ENCODE measurements around the gene SMAGP. TPM values are rescaled to one million over a fixed set of nuclear protein-coding genes. Genes with fewer than 3 reads are reported as not detected.

Gene SMAGP
- total and polyA plus RNA-seq, 2 experiments from 2014 or later: 18.8 to 35.0 TPM

DNA sequence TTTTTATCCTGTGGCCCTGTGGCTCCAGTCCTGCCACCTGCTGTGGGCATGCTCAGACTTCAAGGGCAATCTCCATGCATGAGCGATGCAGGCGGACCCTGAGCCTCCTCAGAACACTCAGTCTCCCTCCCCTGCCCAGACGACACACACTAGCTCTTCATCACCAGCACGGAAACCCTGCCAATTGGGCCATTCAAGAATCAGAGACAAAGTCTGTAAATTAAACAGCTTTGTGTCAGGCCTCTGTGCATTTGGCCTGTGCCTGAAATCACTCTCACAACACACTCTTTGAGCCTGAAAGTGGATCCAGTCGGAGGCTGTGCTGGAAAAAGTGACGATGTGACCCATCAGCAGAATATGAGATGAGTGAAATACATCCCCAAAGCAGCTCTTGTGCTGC is 64.9 kb downstream of the SMAGP start:
- Histone ChIP-seq H3K4me1 (ENCODE audit: insufficient read depth) (no peaks in the 10 kb centered on the region), H3K9me3 (ENCODE audit: low read depth) (no peaks in the 10 kb centered on the region), H3K4me3 (no peak overlapping the region), H3F3A (ENCODE audit: insufficient read depth) (no peaks in the 10 kb centered on the region), H3K27ac (no peak overlapping the region), H3K9me2 (ENCODE audit: insufficient read depth) (no peaks in the 10 kb centered on the region), H3K79me2 (ENCODE audit: insufficient read depth) (no peaks in the 10 kb centered on the region), H3K4me2 (ENCODE audit: unreplicated experiment) (no peak overlapping the region), H3K36me3 (ENCODE audit: low read depth) (no peaks in the 10 kb centered on the region), H2AFZ (no peak overlapping the region), H3K27me3 (replicated peaks; ENCODE audit: insufficient read depth) (no peaks in the 10 kb centered on the region), H3K9ac (no peak overlapping the region), H4K20me1 (ENCODE audit: insufficient read depth) (no peaks in the 10 kb centered on the region)
- DNase-seq: no peak
- TF ChIP-seq EZH2phosphoT487 (IDR thresholded peaks at IDR 0.05; ENCODE audit: insufficient read depth, low read depth) (no peak), EZH2 (IDR thresholded peaks at IDR 0.05; ENCODE audit: insufficient read depth, poor library complexity, severe bottlenecking) (no peak)
- 91 to 95% methylated on average over 6 of the region's 6 CpGs for WGBS, 2 experiments (ENCODE audit: low coverage in 1 of 2, low lambda C conversion rate in 2 of 2, missing lambda C conversion rate in 2 of 2)
- in situ Hi-C loops (cut with MboI): no loop called here

DNA sequence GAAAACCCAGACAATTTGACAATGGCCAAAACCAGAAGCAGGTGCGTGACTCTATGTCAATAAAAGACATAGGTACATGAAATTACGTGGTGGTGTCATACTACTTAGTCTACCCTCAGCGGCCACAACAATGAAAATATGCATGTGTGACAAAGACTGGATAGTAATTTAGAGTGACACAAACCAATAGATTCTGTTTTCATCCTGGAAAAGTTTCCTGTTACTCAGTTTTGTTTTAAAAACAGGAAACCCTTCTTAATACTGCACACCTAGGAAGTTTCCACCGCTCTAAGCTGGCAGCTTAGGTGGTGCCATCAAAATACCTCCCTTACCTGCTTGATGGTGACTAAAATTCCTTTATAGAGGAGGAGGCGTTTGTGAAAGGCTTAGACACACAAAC is 67.5 kb downstream of the SMAGP start:
- no peak for DNase-seq
- H3K4me3 ChIP-seq: no peak overlapping the region
- H3K9me3 ChIP-seq (ENCODE audit: low read depth): no peaks in the 10 kb centered on the region
- no peaks in the 10 kb centered on the region for H3F3A ChIP-seq (ENCODE audit: insufficient read depth)
- H3K27me3 ChIP-seq (replicated peaks; ENCODE audit: insufficient read depth): no peaks in the 10 kb centered on the region
- 93 to 97% methylated on average over 5 of the region's 5 CpGs for WGBS, 2 experiments (ENCODE audit: low coverage in 1 of 2, low lambda C conversion rate in 2 of 2, missing lambda C conversion rate in 2 of 2)
- H2AFZ ChIP-seq: no peak overlapping the region
- H3K4me1 ChIP-seq (ENCODE audit: insufficient read depth): no peaks in the 10 kb centered on the region
- no peaks in the 10 kb centered on the region for H4K20me1 ChIP-seq (ENCODE audit: insufficient read depth)
- H3K36me3 ChIP-seq (ENCODE audit: low read depth): no peaks in the 10 kb centered on the region
- H3K9ac ChIP-seq: no peak overlapping the region
- H3K79me2 ChIP-seq (ENCODE audit: insufficient read depth): no peaks in the 10 kb centered on the region
- no peak overlapping the region for H3K4me2 ChIP-seq (ENCODE audit: unreplicated experiment)
- TF ChIP-seq EZH2phosphoT487 (IDR thresholded peaks at IDR 0.05; ENCODE audit: insufficient read depth, low read depth) (no peak), EZH2 (IDR thresholded peaks at IDR 0.05; ENCODE audit: insufficient read depth, poor library complexity, severe bottlenecking) (no peak)
- in situ Hi-C loops (cut with MboI): no loop called here
- H3K27ac ChIP-seq: no peak overlapping the region
- H3K9me2 ChIP-seq (ENCODE audit: insufficient read depth): no peaks in the 10 kb centered on the region

DNA sequence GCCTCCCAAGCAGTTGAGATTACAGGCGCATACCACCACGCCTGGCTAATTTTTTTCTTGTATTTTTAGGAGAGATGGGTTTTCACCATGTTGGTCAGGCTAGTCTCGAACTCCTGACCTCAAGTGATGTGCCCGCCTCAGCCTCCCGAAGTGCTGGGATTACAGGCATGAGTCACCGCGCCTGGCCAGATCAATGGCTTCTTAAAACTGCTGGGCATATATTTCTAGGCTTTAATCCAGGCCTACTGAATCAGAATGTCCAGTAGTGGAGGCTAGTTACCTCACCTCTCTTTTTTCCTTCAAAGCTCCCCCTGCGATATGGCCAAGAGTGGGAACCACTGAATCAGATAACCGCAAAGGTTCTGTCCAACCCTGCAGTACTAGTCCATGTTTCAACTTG is 69.4 kb downstream of the SMAGP start:
- no peaks in the 10 kb centered on the region for H3K9me3 ChIP-seq (ENCODE audit: low read depth)
- peak; percentile 21 for DNase-seq
- 89 to 91% methylated on average over 9 of the region's 9 CpGs for WGBS, 2 experiments (ENCODE audit: low coverage in 1 of 2, low lambda C conversion rate in 2 of 2, missing lambda C conversion rate in 2 of 2)
- H3K4me3 ChIP-seq: no peak overlapping the region
- H3F3A ChIP-seq (ENCODE audit: insufficient read depth): no peaks in the 10 kb centered on the region
- H4K20me1 ChIP-seq (ENCODE audit: insufficient read depth): no peaks in the 10 kb centered on the region
- no peaks in the 10 kb centered on the region for H3K27me3 ChIP-seq (replicated peaks; ENCODE audit: insufficient read depth)
- no peaks in the 10 kb centered on the region for H3K9me2 ChIP-seq (ENCODE audit: insufficient read depth)
- no peaks in the 10 kb centered on the region for H3K36me3 ChIP-seq (ENCODE audit: low read depth)
- no peak overlapping the region for H3K9ac ChIP-seq
- no peak overlapping the region for H3K27ac ChIP-seq
- no peaks in the 10 kb centered on the region for H3K79me2 ChIP-seq (ENCODE audit: insufficient read depth)
- H3K4me2 ChIP-seq (ENCODE audit: unreplicated experiment): no peak overlapping the region
- H3K4me1 ChIP-seq (ENCODE audit: insufficient read depth): no peaks in the 10 kb centered on the region
- H2AFZ ChIP-seq: no peak overlapping the region
- TF ChIP-seq EZH2phosphoT487 (IDR thresholded peaks at IDR 0.05; ENCODE audit: insufficient read depth, low read depth): no peak
- TF ChIP-seq EZH2 (IDR thresholded peaks at IDR 0.05; ENCODE audit: insufficient read depth, poor library complexity, severe bottlenecking): no peak
- in situ Hi-C loops (cut with MboI): no loop called here

DNA sequence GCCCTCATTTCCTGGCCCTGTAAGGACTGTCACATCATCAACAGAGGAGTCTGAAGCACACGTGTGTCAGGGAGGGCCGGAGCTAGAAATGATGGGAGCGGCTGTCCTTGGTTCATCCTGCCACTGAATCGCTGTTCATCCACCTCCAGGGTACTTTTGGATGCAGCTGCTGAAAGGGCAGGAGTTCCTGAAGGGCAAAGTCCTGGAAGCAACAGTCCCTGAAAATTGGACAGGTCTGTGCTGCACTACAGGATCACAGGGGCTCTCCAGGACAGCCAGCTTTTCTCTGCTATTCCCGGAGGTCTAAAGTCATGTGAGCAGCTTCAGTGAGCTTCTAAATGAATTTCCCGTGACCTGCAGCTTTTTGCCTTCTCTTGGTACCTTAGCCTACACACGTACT is 70.1 kb downstream of the SMAGP start:
- in situ Hi-C loops (cut with MboI): no loop called here
- H3K36me3 ChIP-seq (ENCODE audit: low read depth): no peaks in the 10 kb centered on the region
- H3K4me3 ChIP-seq: no peak overlapping the region
- H2AFZ ChIP-seq: no peak overlapping the region
- WGBS, 2 experiments (ENCODE audit: low coverage in 1 of 2, low lambda C conversion rate in 2 of 2, missing lambda C conversion rate in 2 of 2): 85 to 86% methylated on average over 7 of the region's 7 CpGs
- H3F3A ChIP-seq (ENCODE audit: insufficient read depth): no peaks in the 10 kb centered on the region
- H4K20me1 ChIP-seq (ENCODE audit: insufficient read depth): no peaks in the 10 kb centered on the region
- no peaks in the 10 kb centered on the region for H3K9me3 ChIP-seq (ENCODE audit: low read depth)
- H3K4me2 ChIP-seq (ENCODE audit: unreplicated experiment): no peak overlapping the region
- H3K79me2 ChIP-seq (ENCODE audit: insufficient read depth): no peaks in the 10 kb centered on the region
- H3K27ac ChIP-seq: no peak overlapping the region
- H3K9ac ChIP-seq: no peak overlapping the region
- H3K4me1 ChIP-seq (ENCODE audit: insufficient read depth): no peaks in the 10 kb centered on the region
- no peak for DNase-seq
- H3K9me2 ChIP-seq (ENCODE audit: insufficient read depth): no peaks in the 10 kb centered on the region
- no peak for TF ChIP-seq EZH2 (IDR thresholded peaks at IDR 0.05; ENCODE audit: insufficient read depth, poor library complexity, severe bottlenecking)
- TF ChIP-seq EZH2phosphoT487 (IDR thresholded peaks at IDR 0.05; ENCODE audit: insufficient read depth, low read depth): no peak
- no peaks in the 10 kb centered on the region for H3K27me3 ChIP-seq (replicated peaks; ENCODE audit: insufficient read depth)

DNA sequence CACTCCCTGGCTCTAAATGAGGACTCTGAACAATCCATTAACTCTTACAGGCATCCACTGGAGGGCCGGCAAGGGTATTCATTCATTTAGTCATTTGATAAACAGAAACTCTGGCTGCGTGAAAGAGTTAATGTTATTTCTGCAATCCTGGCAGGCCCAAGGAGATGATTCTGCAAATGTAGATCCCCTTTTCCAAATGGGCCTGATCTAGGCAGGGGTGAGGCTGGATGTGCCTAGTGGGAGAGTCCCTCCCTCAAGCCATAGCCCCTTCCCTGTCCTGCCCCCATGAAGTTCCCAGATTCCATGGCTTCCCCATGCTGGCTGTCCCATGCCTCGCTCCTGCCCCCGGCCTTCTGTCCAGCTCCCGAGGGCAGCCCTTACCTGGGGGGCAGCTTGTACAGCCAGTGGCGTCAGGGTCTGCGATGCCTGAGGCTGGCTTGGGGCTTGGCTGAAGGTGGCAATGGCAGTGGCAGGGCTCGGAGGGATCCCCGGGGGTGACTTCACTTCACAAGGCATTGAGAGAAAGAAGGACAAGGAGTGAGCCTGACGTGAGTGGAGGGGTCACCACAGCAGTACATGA is 70.8 kb downstream of the SMAGP start:
- no peaks in the 10 kb centered on the region for H4K20me1 ChIP-seq (ENCODE audit: insufficient read depth)
- 86 to 87% methylated on average over 6 to 10 of the region's 10 CpGs for WGBS, 2 experiments (ENCODE audit: low coverage in 1 of 2, low lambda C conversion rate in 2 of 2, missing lambda C conversion rate in 2 of 2)
- DNase-seq: no peak
- no peak overlapping the region for H2AFZ ChIP-seq
- H3K79me2 ChIP-seq (ENCODE audit: insufficient read depth): no peaks in the 10 kb centered on the region
- H3F3A ChIP-seq (ENCODE audit: insufficient read depth): no peaks in the 10 kb centered on the region
- H3K36me3 ChIP-seq (ENCODE audit: low read depth): no peaks in the 10 kb centered on the region
- TF ChIP-seq EZH2 (IDR thresholded peaks at IDR 0.05; ENCODE audit: insufficient read depth, poor library complexity, severe bottlenecking) (no peak), EZH2phosphoT487 (IDR thresholded peaks at IDR 0.05; ENCODE audit: insufficient read depth, low read depth) (no peak)
- in situ Hi-C loops (cut with MboI): no loop called here
- H3K9ac ChIP-seq: no peak overlapping the region
- H3K4me3 ChIP-seq: no peak overlapping the region
- no peaks in the 10 kb centered on the region for H3K9me2 ChIP-seq (ENCODE audit: insufficient read depth)
- H3K9me3 ChIP-seq (ENCODE audit: low read depth): no peaks in the 10 kb centered on the region
- no peaks in the 10 kb centered on the region for H3K27me3 ChIP-seq (replicated peaks; ENCODE audit: insufficient read depth)
- H3K27ac ChIP-seq: no peak overlapping the region
- H3K4me1 ChIP-seq (ENCODE audit: insufficient read depth): no peaks in the 10 kb centered on the region
- H3K4me2 ChIP-seq (ENCODE audit: unreplicated experiment): no peak overlapping the region
